GM18951 (cell line): ENCODE measurements around the gene TLR4.

Source experiments
- POLR2A ChIP-seq: IDR thresholded peaks from 4 replicates; pipeline ENCODE4 v1.6.1; 2011; ENCODE audit warnings: mild to moderate bottlenecking; ENCODE audit not compliant: insufficient read length, insufficient read depth; ENCODE audit errors: extremely low read depth
- in situ Hi-C: fragments of 300-500 bp; cut with MboI; formaldehyde crosslinking; loops from one replicate; pipeline ENCODE4 v1.12.0; 2022; ENCODE audit warnings: low sequenced_read_pairs, mixed read lengths, inconsistent platforms; ENCODE audit not compliant: unreplicated experiment

Gene TLR4

GRCh38 chr9:117696154-117696553, 8.0 kb upstream of the TLR4 start:
- in situ Hi-C loops, result no loop called here
- no peak for TF ChIP-seq POLR2A

GRCh38 chr9:117697046-117697445, 7.2 kb upstream of the TLR4 start:
- no peak for TF ChIP-seq POLR2A
- in situ Hi-C loops, result no loop called here

- TF ChIP-seq POLR2A, result no peak
- in situ Hi-C loops, result no loop called here
Measured at GRCh38 chr9:117703537-117703936, 666 bp upstream of the TLR4 start.

GRCh38 chr9:117704597-117704996, 394 bp downstream of the TLR4 start:
- in situ Hi-C loops, result no loop called here
- no peak for TF ChIP-seq POLR2A

GRCh38 chr9:117705386-117705785, 1.2 kb downstream of the TLR4 start:
- no peak for TF ChIP-seq POLR2A
- in situ Hi-C loops, result no loop called here

GRCh38 chr9:117706421-117707116, 2.4 kb downstream of the TLR4 start:
- TF ChIP-seq POLR2A, result no peak

GRCh38 chr9:117707561-117707960, 3.4 kb downstream of the TLR4 start:
- no peak for TF ChIP-seq POLR2A

More at GRCh38 chr9:117706421-117707116, 2.4 kb downstream of the TLR4 start:
- in situ Hi-C loops, result no loop called here

GRCh38 chr9:117709936-117710335, 5.7 kb downstream of the TLR4 start:
- no peak for TF ChIP-seq POLR2A
- in situ Hi-C loops, result no loop called here

More at GRCh38 chr9:117707561-117707960, 3.4 kb downstream of the TLR4 start:
- in situ Hi-C loops, result no loop called here

- in situ Hi-C loops, result no loop called here
- no peak for TF ChIP-seq POLR2A
Measured at GRCh38 chr9:117714282-117714681, 10.1 kb downstream of the TLR4 start.

- TF ChIP-seq POLR2A, result no peak
- in situ Hi-C loops, result no loop called here
Measured at GRCh38 chr9:117715411-117715989, 11.3 kb downstream of the TLR4 start.

- no peak for TF ChIP-seq POLR2A
- in situ Hi-C loops, result no loop called here
Measured at GRCh38 chr9:117718085-117718484, 13.9 kb downstream of the TLR4 start.

GRCh38 chr9:117718701-117719100, 14.5 kb downstream of the TLR4 start:
- no peak for TF ChIP-seq POLR2A
- in situ Hi-C loops, result no loop called here

- in situ Hi-C loops, result no loop called here
- no peak for TF ChIP-seq POLR2A
Measured at GRCh38 chr9:117719161-117719920, 15.1 kb downstream of the TLR4 start.

- TF ChIP-seq POLR2A, result no peak
- in situ Hi-C loops, result no loop called here
Measured at GRCh38 chr9:117720066-117720465, 15.9 kb downstream of the TLR4 start.
